ENCODE results near the gene B4GALT2.

The B4GALT2 gene

DNA sequence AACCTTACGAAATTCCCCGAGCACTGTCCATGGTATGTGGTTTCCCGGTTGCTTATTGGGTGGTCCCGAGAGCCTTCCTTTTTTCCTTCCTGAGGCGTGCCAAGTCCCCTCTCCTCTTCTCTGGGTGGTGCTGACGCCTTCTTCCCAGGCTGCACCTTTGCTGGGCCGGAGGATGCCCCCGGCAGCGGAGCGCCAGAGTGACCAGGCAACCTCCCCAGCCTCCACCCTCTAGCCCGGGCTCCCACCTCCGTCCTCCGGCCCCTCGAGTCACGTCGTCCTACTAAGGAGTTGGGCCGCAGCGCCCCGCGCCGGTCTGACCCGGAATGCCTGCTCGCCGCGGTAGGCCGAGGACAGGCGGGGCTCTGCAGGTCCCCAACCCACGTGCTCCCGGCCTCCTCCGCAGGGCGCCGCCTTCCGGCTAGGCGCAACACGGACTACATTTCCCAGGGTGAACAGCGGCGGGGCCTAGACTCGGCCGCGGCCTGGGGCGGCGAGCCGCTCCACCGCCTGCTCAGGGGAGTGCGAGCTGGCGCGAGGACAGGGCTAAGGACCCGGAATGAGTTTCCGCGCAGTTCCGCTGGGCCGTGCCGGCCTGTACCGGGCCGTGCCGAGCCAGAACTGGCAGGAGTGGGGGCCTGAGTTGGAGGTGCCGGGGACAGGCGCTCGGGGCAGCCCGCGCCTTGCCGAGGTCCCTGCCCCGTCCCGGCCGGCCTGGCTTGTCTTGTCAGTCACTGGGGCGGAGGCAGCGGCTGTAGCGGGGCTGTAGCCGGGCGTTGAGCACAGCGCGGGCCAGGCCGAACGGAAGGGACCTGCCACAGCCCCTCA, 32.6 kb upstream of the B4GALT2 start, which contains the start of gene IPO13:
Gene IPO13 (plus strand): TSS at position 715 of the 825 bp plus-strand sequence. CDS start 651 bp downstream, outside the sequence.
- DNase-seq (ENCODE audit: low read depth in 2 of 2) = peak; percentile 97
- TF ChIP-seq, protein P1, sequence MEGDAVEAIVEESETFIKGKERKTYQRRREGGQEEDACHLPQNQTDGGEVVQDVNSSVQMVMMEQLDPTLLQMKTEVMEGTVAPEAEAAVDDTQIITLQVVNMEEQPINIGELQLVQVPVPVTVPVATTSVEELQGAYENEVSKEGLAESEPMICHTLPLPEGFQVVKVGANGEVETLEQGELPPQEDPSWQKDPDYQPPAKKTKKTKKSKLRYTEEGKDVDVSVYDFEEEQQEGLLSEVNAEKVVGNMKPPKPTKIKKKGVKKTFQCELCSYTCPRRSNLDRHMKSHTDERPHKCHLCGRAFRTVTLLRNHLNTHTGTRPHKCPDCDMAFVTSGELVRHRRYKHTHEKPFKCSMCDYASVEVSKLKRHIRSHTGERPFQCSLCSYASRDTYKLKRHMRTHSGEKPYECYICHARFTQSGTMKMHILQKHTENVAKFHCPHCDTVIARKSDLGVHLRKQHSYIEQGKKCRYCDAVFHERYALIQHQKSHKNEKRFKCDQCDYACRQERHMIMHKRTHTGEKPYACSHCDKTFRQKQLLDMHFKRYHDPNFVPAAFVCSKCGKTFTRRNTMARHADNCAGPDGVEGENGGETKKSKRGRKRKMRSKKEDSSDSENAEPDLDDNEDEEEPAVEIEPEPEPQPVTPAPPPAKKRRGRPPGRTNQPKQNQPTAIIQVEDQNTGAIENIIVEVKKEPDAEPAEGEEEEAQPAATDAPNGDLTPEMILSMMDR (IDR thresholded peaks at IDR 0.05; ENCODE audit: low read depth, low read length) = peak; percentile 56
- H3K4me3 ChIP-seq (replicated peaks in 1 of 2; ENCODE audit: low read depth in 2 of 2, low read length in 2 of 2) = peak within 1 kb of the TSS; percentile 86 to 94

DNA sequence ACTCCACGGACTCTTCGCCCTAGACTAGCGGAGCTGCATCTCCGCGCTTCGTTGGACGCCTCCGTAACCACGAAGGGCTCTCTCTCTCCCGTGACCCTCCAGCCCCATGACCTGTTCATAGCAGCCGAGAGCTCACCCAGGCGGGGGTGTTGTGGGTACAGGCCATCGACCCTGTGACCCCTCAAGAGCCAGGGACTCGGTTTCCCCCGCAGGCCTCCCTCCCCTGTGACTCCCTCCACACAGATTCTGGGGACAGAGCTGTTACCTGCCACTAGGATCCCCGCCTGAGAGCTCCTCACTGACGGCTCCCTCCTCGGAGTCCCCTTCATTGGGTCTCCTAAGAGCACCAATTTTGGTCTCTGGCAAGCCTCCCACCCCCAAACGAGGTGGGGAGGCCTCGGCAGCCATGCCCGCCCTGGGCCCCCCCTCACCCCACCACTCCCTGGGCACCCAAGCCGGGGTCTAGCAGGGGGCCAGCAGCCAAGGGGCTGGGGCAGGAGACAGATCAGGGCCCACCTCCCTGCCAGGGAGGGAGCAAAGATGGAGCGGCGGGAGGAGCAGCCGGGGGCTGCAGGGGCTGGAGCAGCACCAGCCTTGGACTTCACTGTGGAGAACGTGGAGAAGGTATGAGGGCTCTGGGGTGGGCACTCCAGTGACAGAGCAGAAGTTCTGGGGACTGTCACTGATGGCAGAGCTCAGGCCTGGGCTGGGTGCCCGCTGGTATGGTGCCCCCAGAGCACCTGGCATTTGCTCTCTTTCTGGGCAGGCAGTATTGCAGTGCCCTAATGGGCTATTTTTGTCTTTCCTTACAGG, 31.7 kb upstream of the B4GALT2 start:
- TF ChIP-seq, protein P1 (IDR thresholded peaks at IDR 0.05; ENCODE audit: low read depth, low read length) = no peak
- DNase-seq (ENCODE audit: low read depth in 2 of 2) = no peak
- H3K4me3 ChIP-seq (replicated peaks in 1 of 2; ENCODE audit: low read depth in 2 of 2, low read length in 2 of 2) = peak overlapping the region; percentile 86 to 94

DNA sequence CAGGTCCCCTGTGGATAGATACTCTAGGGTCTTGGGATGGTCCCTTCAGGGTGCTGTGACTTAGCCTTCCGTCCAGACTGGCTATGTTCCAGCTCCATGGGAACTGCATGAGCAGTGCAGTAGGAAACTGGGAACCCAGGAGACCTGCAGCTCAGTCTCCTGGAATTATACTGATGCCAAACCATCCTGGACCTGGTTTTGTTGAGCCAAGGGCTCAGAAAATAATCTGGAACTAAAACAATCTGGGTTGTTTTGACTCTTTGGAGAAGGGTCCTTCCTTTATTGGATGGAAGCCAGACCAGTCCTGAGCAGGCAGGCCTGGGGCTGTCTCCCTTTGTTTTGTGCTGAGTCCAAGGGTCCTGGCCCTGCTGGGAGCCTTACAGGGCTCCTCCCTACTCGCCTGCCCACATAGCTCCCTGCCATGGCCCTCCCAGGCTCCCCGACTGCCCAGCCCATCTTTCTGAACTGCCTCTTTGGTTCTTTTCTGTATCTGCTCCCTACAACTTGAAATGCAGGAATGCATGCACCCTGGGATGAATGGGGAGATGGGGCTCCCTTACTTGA, 31.1 kb upstream of the B4GALT2 start:
- DNase-seq (ENCODE audit: low read depth in 2 of 2) = no peak
- TF ChIP-seq, protein P1 (IDR thresholded peaks at IDR 0.05; ENCODE audit: low read depth, low read length) = no peak
- peak overlapping the region; percentile 86 to 94 for H3K4me3 ChIP-seq (replicated peaks in 1 of 2; ENCODE audit: low read depth in 2 of 2, low read length in 2 of 2)

DNA sequence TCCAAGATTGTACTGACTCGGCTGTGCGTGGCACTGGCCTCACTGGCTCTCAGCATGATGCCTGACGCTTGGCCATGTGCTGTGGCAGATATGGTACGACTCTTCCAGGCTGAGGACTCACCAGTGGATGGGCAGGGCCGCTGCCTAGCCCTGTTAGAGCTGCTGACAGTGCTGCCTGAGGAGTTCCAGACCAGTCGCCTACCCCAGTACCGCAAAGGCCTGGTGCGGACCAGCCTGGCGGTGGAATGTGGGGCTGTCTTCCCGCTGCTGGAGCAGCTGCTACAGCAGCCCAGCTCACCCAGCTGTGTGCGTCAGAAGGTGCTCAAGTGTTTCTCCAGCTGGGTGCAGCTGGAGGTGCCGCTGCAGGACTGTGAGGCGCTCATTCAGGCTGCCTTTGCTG, 29.3 kb upstream of the B4GALT2 start:
- no peak for DNase-seq (ENCODE audit: low read depth in 2 of 2)
- TF ChIP-seq, protein P1 (IDR thresholded peaks at IDR 0.05; ENCODE audit: low read depth, low read length) = no peak
- H3K4me3 ChIP-seq (replicated peaks in 1 of 2; ENCODE audit: low read depth in 2 of 2, low read length in 2 of 2) = no peak overlapping the region

DNA sequence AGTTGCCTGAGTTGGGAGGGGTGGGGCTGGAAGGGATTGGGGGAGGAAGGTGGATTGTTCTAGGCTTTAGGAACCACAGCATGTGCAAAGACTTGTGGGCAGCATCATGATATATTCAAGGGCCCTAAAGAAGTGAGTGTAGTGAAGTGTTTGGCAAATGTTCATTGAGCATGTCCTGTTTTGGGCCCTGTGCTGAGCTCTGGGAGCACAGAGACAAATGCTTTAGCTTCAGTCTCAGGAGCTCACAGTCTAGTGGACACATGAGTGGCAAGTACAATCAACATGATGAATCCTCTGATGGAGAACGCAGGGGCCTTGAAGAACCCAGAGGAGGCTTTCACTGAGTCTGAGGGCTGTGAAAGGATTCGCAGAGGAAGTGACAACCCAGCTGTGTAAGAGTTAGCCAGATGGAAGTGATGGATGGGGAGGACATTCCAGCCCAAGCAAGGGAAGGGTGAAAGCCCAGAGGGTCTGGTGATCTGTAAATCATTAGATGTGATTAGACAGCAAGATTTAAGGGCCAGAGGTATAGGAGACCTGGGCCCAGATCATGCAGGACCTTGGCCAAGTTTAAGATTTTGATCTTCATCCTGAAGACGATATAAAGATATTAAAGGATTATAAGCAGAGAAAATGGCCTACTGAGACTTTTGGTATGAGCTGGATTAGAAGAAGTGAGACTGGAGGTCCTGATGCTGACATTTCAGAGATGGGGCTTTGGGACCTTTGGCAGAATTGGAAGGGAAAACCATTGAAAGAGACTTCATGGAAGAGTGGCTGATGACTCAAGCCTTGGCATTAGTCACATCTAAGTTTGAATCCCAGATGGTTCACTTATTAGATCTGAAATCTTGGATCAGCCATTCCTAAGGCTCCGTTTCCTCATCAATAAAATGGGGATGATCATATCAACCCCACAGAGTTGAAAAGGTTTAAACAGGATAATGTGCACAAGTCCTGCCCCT, 27.7 kb upstream of the B4GALT2 start:
- no peak overlapping the region for H3K4me3 ChIP-seq (replicated peaks in 1 of 2; ENCODE audit: low read depth in 2 of 2, low read length in 2 of 2)
- TF ChIP-seq, protein P1 (IDR thresholded peaks at IDR 0.05; ENCODE audit: low read depth, low read length) = no peak
- DNase-seq (ENCODE audit: low read depth in 2 of 2) = no peak

Data from cardiac fibroblast (primary cell).